Parathyroid adenoma (tissue), 2 donors: ENCODE results near the gene FMNL1.
A peak's percentile ranks its signal among the peaks of the same experiment; 100 is the strongest.

Experiments used
- H2AFZ ChIP-seq: fragments of 300-600 bp; sonication (generic); one replicate; pipeline ENCODE4 v1.7.0; 2017; ENCODE audit warnings: antibody characterized with exemption, mild to moderate bottlenecking
- H3K27ac ChIP-seq: fragments of 300-600 bp; sonication (generic); one replicate; pipeline ENCODE4 v1.7.0; 2017
- H3K27me3 ChIP-seq: fragments of 300-600 bp; sonication (generic); one replicate; pipeline ENCODE4 v1.7.0; 2017; ENCODE audit warnings: low read length; ENCODE audit not compliant: control insufficient read depth, insufficient read depth
- H3K36me3 ChIP-seq: fragments of 300-600 bp; sonication (generic); one replicate; pipeline ENCODE4 v1.7.0; 2017; ENCODE audit warnings: low read length; ENCODE audit not compliant: control insufficient read depth, insufficient read depth
- H3K4me1 ChIP-seq: fragments of 300-600 bp; sonication (generic); one replicate; pipeline ENCODE4 v1.7.0; 2017; ENCODE audit warnings: control low read depth
- H3K4me2 ChIP-seq: fragments of 300-600 bp; sonication (generic); one replicate; pipeline ENCODE4 v1.7.0; 2017; ENCODE audit warnings: low read length
- H3K4me3 ChIP-seq: fragments of 300-600 bp; sonication (generic); one replicate; pipeline ENCODE4 v1.7.0; 2017; ENCODE audit warnings: low read depth, low read length
- H3K79me2 ChIP-seq: fragments of 300-600 bp; sonication (generic); one replicate; pipeline ENCODE4 v1.7.0; 2017; ENCODE audit warnings: control low read depth
- H3K9ac ChIP-seq: fragments of 300-600 bp; sonication (generic); one replicate; pipeline ENCODE4 v1.7.0; 2017; ENCODE audit warnings: mild to moderate bottlenecking
- H3K9me3 ChIP-seq: fragments of 300-600 bp; sonication (generic); one replicate; pipeline ENCODE4 v1.7.0; 2017; ENCODE audit warnings: low read length; ENCODE audit not compliant: control insufficient read depth
- CTCF ChIP-seq: fragments of 300-600 bp; sonication (generic); IDR thresholded peaks from one replicate; pipeline ENCODE4 v1.7.0; 2017; ENCODE audit warnings: antibody characterized with exemption, mild to moderate bottlenecking
- donor health status: primary hyperparathyroidism.

The FMNL1 gene

DNA sequence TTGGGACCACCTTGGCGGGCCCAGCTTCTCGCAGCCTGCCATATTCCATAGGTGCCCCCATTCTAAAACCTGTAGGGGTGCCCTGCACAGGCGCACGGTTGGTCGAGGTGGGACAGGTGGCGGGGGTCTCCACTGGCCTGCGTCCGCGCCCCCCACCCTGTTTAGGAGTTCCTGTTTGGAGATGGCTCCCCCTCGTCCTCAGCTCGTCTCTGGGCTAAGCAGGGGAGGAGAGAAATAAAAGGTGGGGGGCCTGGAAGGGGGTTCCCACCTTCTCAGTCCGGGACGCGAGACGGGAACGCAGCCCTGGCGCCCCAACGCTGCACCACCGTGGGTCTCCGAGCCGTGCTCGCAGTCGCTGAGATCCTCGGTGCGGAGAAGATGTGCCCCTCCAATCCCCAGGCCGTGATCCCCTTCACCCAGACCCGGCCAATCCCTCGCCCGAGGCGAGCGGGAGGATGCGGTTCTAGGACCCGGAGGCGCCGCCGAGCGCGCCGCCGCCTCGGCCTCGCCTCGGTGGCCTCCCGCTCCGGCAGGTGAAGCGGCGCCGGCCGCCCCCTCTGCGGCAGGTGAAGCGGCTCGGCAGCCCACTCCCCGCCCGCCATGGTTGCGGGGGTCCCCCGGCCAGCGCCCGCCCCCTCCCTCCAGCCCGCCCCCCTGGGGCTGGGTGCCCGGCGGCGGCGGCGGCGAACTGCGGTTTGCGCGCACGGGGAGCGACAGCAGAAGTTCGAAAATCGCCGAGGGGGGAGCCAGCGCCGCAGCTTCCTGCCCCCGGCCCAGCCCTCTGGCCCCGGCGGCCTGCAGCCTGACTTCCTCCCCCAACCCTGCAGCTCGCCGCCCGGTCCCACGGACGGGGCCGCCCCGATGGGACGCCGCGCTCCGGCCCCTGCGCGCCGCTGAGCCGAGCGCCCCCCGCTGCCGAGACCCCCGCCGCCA lies at the start of gene FMNL1:
Gene FMNL1 (plus strand): TSS at position 805 of the 933 bp plus-strand sequence. CDS start 240 bp downstream, outside the sequence.
- Histone ChIP-seq H3K4me3 (peak within 1 kb of the TSS; percentile 47), H3K79me2 (no peaks in the 10 kb centered on the region), H3K9ac (no peak within 1 kb of the TSS), H3K27ac (no peak within 1 kb of the TSS), H3K27me3 (no peaks in the 10 kb centered on the region), H3K36me3 (no peaks in the 10 kb centered on the region), H2AFZ (peak within 1 kb of the TSS; percentile 65), H3K9me3 (no peaks in the 10 kb centered on the region), H3K4me1 (peaks cover 3% of the 10 kb centered on the region), H3K4me2 (peak within 1 kb of the TSS; percentile 92)
- TF ChIP-seq CTCF: no peak

DNA sequence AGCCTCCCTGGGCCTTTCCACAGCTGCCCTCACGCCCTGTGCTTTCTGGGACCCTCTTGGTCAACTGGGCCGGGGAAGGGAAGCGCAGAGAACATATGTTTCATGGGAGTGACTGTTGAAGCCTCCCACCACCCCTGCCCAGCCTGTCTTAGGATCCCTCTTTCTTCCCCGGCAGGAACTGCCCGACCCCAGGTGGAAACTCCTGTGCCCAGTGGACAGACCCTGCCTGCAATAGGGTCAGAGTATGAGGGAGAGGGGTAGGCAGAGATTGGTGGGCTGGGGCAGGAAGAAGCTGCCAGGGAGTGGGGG lies 49.5 kb upstream of the FMNL1 start:
- Histone ChIP-seq H3K9ac (peak overlapping the region; percentile 39), H2AFZ (peak overlapping the region; percentile 71), H3K9me3 (no peaks in the 10 kb centered on the region), H3K4me1 (peaks cover 28% of the 10 kb centered on the region), H3K27me3 (no peaks in the 10 kb centered on the region), H3K36me3 (no peaks in the 10 kb centered on the region), H3K27ac (peak overlapping the region; percentile 92), H3K4me3 (peak overlapping the region; percentile 4), H3K4me2 (peak overlapping the region; percentile 71), H3K79me2 (no peaks in the 10 kb centered on the region)
- no peak for TF ChIP-seq CTCF

DNA sequence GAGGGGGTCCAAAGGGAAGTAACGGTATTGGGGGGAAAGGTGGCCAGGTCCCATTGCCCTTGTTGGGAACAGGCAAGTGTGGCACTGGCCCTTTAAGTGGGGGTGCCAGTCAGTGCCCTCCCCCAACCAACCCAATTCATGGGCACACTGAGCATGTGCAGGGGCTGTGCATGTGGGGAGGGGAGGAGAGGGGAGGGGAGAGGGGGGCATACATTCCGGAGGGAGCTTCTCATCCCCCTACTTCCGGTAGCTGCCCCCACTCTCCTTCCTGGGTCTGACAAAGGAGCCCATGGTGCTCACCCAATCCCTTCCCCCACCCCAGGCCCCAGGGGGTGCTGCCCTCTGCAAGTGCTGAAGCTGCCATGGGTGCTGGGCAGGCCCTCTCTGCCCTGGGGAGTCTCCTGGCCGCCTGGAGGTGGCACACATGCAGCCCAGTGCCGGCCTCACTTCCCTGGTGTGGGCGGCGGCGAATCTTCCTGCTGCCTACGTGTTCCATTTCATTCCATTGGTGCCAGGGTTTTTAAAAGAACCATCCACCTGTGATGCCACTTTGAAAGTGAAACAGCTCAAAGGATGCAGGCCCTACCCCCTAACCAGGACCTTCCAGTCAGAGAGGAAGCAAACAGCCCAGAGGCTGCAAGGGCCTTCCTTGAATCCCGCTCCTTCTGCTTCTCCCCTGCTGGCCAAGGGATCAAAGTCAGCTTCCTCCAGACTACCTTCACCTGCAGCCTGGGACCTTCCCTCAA lies 49.0 kb upstream of the FMNL1 start:
- peak; percentile 25 for TF ChIP-seq CTCF
- Histone ChIP-seq H2AFZ (peak overlapping the region; percentile 71), H3K79me2 (no peaks in the 10 kb centered on the region), H3K36me3 (no peaks in the 10 kb centered on the region), H3K9ac (peak overlapping the region; percentile 39), H3K4me1 (peaks cover 28% of the 10 kb centered on the region), H3K4me3 (peak overlapping the region; percentile 30), H3K27ac (peak overlapping the region; percentile 92), H3K27me3 (no peaks in the 10 kb centered on the region), H3K4me2 (peak overlapping the region; percentile 71), H3K9me3 (no peaks in the 10 kb centered on the region)

DNA sequence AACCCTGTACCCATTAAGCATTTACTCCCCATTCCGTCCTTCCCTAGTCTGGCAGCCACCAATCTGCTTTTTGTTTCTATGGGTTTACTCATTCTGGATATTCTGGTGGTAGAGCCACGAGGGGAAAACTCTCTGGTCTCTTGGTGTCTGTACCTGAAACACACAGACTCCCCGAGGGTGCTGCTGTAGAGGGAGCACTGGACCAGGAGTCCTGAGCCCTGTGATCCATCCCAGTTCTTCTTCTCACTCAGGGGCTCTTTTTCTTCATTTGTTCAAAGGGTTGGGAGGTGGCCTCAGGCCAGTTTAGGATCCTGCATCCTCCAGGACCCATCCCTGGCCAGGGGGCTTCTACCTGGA lies 45.9 kb upstream of the FMNL1 start:
- no peak overlapping the region for H3K27ac ChIP-seq

More for the DNA sequence above, 45.9 kb upstream of the FMNL1 start:
- Histone ChIP-seq H3K4me1 (peaks cover 26% of the 10 kb centered on the region), H3K36me3 (no peaks in the 10 kb centered on the region), H3K79me2 (no peaks in the 10 kb centered on the region), H3K4me2 (no peak overlapping the region), H3K9ac (no peak overlapping the region), H2AFZ (peak overlapping the region; percentile 57), H3K27me3 (no peaks in the 10 kb centered on the region), H3K4me3 (no peak overlapping the region), H3K9me3 (no peaks in the 10 kb centered on the region)
- no peak for TF ChIP-seq CTCF
